GM19324 (cell line): ENCODE results near the gene UQCR10.
"Not testable (repeated sequence)": the region's sequence is repeated elsewhere in the genome, so short reads cannot be mapped to it uniquely, and the experiment has no call there.

Source experiments
- ATAC-seq: cut with Tn5 transposase; IDR thresholded peaks from one replicate; pipeline ENCODE4 v1.9.1; 2021; ENCODE audit warnings: mild to moderate bottlenecking, moderate library complexity; ENCODE audit not compliant: unreplicated experiment, low FRiP score

The UQCR10 gene

GRCh38 chr22:29735416-29735815 lies 31.8 kb upstream of the UQCR10 start:
- ATAC-seq: no peak

- no peak for ATAC-seq
Observed at GRCh38 chr22:29737251-29738117, 29.7 kb upstream of the UQCR10 start.

- ATAC-seq: no peak
Observed at GRCh38 chr22:29738118-29738815, 28.9 kb upstream of the UQCR10 start.

GRCh38 chr22:29739346-29739875 lies 27.8 kb upstream of the UQCR10 start:
- no peak for ATAC-seq

GRCh38 chr22:29740216-29740615 lies 27.0 kb upstream of the UQCR10 start:
- ATAC-seq: no peak

- ATAC-seq: no peak
Observed at GRCh38 chr22:29741926-29742325, 25.2 kb upstream of the UQCR10 start.

GRCh38 chr22:29742326-29742725 lies 24.8 kb upstream of the UQCR10 start:
- no peak for ATAC-seq

GRCh38 chr22:29744902-29745301 lies 22.3 kb upstream of the UQCR10 start:
- no peak for ATAC-seq

- ATAC-seq: no peak
Observed at GRCh38 chr22:29747832-29748231, 19.3 kb upstream of the UQCR10 start.

- no peak for ATAC-seq
Observed at GRCh38 chr22:29748248-29748893, 18.8 kb upstream of the UQCR10 start.

GRCh38 chr22:29750029-29750428 lies 17.1 kb upstream of the UQCR10 start:
- ATAC-seq: no peak

- no peak for ATAC-seq
Observed at GRCh38 chr22:29750559-29751538, 16.3 kb upstream of the UQCR10 start.

GRCh38 chr22:29751669-29752068 lies 15.5 kb upstream of the UQCR10 start:
- no peak for ATAC-seq

GRCh38 chr22:29753808-29754657 lies 13.1 kb upstream of the UQCR10 start:
- ATAC-seq: no peak

- ATAC-seq: not testable (repeated sequence)
Observed at GRCh38 chr22:29754658-29755395, 12.3 kb upstream of the UQCR10 start.

- no peak for ATAC-seq
Observed at GRCh38 chr22:29755889-29756288, 11.3 kb upstream of the UQCR10 start.

GRCh38 chr22:29756341-29756740 lies 10.8 kb upstream of the UQCR10 start:
- ATAC-seq: no peak

- ATAC-seq: no peak
Observed at GRCh38 chr22:29757096-29757495, 10.1 kb upstream of the UQCR10 start.
